GM04504 (cell line): ENCODE data around the gene HES3.
"Not testable (repeated sequence)": the region's sequence is repeated elsewhere in the genome, so short reads cannot be mapped to it uniquely, and the experiment has no call there.

Experiments used
- DNase-seq: peaks from one replicate; pipeline ENCODE4 v3.0.0-alpha.2; 2012; ENCODE audit warnings: low read depth

Gene HES3

DNA sequence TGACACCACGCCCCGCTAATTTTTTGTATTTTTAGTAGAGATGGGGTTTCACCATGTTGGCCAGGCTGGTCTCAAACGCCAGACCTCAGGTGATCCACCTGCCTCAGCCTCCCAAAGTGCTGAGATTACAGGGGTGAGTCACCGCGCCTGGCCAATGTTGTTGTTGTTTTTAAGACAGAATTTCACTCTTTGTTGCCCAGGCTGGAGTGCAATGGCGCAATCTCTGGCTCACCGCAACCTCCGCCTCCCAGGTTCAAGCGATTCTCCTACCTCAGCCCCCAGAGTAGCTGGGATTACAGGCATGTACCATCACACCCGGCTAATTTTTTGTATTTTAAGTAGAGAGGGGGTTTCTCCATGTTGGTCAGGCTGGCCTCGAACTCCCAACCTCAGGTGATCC is 24.3 kb upstream of the HES3 start:
- DNase-seq: not testable (repeated sequence)

DNA sequence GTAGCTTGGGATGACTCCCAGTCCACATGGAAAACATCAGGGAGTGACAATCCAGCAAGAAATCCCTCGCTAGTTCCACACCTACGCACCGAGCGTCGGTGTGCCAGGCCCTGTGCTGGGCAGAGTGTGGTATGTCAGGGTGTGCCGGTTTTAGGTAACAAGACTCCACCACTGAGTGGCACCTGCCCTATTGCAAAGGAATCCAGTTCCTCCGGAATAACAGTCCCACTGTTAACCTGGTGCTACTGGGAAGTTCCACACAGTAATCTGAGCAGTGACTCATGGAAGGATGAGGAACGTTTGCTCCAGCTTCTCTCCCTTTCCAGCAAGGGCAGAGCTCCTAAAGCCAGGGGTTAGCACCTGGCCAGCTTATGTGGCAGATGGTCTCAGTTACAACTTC is 23.7 kb upstream of the HES3 start:
- DNase-seq: no peak

DNA sequence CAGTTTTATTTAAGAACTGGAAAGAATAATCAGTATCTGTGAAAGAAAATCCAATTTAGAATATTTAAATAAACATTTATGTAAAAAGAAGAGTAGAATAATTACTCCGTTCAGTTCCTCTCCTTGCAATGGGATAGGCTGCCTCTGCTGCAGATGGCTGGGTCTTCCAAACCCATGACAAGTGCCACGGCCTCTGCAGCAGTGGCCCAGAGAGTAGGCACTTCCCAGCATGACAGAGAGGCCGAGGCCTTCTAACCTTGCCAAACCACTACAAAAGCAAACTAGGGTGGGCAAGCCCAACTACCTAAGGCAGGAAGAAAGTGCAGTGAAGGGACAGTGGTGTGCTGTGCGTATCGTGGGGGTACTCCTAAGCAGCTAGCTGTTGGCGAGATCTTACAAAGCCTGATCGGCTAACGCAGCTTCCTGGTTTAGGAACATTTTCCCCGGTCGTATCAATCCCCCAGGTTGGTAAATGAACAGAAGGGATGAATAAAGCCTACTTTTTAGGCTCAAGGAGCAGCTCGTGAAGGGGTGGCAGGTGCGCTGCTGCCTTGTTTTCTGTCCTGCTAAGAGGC is 22.7 kb upstream of the HES3 start:
- DNase-seq: no peak

DNA sequence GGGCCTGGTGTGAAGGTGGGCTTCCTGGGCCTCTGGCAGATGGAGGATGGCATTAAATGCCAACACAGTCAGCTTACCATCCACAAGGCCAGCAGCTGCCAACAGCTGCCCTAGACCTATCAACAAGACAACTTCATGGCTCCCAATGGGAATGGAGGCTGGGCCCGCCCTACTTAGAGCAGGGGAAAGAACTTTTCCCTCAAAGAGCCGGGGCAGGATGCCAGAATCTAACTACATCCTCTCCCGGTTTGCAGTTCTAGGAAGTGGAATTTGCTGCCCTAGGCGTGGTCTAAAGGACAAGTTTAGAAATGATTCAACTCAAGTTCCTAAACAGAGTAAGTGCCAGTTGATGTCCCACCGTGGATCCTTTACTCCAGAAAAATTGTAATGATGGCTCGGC is 21.3 kb upstream of the HES3 start:
- no peak for DNase-seq

DNA sequence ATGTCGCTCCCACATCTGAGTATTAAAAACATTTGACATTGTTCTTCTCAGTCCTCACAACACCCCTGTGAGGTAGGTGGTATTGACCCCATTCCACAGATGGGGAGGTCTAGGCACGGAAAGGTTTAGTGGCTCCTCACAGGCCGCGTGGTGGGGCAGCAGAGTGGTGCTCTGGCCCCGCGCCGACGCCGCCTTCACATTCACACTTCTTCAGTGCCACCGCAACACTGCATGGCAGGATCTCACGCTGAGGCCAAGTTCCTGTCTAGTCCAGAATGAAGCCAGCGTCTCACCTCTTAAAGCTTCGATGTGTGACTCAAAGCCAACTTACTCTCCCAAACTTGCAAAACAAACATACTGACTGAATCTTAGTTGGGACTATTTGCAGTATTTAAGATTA is 20.4 kb upstream of the HES3 start:
- no peak for DNase-seq

DNA sequence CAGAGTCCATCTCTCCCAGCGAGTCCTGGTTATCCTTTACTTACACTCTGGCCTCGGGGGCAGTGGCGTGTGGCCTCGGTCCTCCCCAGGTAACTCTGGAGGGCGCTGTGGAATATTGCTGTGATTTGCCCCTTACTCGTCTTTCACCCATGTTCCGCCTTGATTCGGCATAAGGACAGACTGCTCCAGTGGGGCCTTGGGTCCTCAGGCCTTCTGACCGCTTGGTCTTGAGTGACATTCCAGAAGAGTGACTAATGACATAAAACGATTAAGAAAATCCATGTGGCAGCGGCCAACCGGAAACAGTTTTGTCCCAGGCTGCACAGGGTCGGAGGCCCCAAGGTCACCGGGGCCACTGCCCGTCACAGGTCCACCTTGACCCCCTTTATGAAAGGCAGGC is 19.3 kb upstream of the HES3 start:
- no peak for DNase-seq

DNA sequence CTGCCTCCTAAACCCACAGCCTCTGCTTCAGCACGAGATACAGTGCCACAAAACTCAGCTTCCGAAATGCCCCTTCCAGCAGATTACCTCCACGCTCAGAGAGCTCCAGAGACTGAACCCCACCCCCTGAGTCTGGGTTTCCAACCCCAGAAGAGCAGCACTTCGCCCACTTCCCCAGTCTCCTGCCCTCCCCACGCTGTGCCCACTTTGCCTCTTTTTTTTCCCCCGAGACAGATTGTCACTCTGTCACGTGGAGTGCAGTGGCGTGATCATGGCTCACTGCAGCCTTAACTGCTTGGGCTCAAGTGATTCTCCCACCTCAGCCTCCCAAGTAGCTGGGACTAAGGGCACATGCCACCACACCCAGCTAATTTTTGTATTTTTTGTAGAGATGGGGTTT is 18.3 kb upstream of the HES3 start:
- no peak for DNase-seq

DNA sequence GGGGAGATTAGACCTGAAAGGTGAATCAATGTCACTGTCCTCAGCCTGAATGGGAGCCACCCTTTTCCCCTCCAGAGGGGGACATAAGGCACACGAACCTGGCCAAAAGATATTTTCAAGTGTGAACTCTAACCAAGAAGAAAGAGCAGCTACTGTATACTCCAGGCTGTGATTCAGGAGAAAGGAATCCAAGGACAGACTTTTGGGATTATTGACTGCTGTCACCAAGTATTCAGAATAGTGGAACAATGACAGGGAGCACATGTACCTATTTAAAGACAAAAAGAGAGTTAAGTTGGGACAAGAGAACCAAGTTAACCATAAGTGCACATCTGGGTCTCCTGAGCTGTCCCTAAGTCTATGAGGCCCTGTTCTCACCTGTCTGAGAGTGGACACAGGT is 10.6 kb upstream of the HES3 start:
- no peak for DNase-seq

DNA sequence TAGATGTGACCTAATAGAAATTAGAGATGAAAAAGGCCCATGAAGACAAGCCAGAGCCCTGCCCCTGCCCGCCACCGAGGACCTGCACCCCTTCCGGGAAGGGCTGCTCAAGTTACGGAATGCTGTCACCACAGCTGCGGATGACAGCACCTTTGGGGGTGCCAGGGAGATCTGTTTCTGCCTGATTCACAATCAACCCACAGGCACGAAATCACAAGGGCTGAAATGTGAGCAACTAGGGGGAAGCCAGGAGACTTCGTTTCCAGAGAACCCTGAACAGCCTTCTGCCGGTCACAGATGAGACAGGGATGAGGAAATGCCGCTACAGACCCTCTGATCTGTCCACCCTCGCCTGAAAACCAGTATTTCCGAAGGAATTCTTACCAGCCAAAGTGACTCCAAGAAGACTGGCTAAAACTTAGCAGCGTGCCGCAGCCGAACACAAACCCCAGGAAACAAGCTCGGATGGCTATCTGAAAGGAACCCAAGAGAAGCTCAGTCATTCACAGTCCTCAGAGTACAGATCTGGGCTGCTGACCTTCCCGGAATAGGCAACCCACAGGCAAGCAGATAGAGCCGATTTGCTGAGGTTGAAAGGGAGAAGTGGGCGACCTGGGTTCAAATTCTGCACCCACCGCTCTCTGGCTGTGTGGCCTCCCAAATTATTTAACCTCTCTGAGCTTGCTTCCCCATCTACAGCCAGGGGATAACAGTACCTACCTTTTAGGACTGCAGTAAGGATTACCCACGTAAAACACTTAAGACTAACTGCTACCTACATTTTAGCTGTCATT is 9.3 kb upstream of the HES3 start:
- no peak for DNase-seq

DNA sequence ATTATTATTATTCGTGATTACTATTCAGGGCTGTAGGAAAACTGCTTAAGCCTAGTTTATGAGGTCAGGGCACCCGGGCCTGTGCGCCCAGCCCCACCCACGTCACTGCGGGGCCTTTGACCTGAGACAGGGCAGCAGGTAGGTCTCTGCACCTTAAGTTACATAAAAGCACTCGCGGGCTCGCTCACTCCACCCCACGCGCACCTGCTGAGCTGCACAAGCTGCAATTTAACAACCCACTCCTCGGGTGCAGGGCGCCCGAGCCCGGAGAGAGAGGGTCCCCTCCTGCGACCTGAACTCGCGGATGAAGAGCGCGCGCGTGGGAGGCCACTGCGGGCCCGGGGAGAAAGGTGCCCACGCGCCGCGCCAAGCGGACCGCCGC is 8.7 kb upstream of the HES3 start:
- no peak for DNase-seq

DNA sequence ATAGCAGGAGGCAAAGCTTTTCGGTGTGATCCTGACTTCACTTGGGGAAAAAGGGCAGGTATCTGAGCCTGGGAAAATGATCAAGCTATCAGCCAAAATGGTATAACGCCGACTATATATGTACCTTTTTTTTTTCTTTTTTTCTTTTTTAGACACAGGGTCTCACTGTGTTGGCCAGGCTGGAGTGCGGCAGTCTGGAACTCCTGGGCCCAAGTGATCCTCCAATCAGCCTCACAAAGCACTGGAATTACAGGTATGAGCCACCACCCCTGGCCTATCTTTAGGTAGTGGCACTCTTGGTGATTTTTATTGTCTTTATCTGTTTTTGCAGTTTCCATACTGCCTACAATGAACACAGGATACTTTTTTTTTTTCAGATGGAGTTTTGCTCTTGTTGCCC is 6.9 kb upstream of the HES3 start:
- no peak for DNase-seq

DNA sequence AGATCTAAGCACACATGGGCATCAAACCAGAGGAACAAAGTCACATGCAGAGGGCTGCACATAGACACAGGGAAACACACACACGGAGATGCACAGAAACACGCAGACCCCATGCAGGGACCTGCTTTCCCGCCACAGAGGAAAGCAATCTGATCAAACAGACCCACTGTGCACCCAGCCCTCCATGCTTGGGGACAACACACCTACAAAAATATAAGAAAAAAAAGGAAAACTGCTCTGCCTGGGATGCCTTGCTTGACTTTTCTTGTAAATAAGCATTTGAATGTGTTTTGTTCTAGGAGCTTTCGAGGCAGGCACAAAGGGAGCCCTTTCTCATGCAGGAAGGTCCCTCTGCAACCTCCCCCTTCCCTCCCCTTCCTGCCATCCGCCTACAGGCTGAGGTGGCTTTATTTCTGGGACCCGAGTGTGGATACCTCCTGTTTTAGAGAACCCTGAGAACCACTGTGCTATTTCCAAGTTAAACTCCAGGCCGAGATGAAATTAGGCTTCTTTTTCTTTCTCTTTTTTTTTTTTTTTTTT is 4.7 kb upstream of the HES3 start:
- no peak for DNase-seq

DNA sequence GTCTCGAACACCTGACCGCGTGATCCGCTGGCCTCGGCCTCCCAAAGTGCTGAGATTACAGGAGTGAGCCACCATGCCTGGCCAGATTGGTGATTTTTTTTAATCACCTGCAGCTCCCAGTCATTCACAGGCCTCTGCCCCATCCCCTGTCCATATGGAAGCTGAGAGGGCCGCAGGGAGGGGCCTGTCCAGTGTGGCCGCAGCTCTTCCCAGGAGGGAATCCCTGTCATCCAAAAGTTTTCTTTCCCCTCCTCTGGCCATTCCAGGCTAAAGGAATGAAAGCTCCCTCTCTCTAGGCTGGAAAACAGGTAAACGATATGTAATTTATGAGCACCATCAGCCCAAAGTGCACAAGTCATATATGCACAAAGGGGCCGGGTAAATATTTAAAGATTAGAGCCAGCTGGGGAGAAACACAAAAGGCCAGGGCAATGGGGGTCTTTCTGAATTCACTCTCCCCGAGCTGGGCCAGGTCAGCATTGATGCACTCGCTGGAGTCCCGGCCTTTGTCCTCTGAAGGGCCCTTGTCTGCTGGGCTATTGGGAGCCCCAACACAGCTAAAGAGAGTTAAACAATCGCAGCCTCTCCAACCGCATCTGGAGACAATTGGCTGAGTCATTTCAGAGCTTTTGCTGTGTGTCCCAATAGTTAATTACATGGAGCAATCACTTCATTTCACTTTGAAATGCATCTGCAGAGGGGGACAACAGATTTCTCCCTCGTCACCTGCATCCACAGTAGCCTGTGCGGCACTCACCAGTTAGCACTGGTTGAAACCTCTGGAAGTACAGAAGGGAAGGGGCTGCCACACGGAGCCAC is 3.8 kb upstream of the HES3 start:
- DNase-seq: peak; percentile 65

DNA sequence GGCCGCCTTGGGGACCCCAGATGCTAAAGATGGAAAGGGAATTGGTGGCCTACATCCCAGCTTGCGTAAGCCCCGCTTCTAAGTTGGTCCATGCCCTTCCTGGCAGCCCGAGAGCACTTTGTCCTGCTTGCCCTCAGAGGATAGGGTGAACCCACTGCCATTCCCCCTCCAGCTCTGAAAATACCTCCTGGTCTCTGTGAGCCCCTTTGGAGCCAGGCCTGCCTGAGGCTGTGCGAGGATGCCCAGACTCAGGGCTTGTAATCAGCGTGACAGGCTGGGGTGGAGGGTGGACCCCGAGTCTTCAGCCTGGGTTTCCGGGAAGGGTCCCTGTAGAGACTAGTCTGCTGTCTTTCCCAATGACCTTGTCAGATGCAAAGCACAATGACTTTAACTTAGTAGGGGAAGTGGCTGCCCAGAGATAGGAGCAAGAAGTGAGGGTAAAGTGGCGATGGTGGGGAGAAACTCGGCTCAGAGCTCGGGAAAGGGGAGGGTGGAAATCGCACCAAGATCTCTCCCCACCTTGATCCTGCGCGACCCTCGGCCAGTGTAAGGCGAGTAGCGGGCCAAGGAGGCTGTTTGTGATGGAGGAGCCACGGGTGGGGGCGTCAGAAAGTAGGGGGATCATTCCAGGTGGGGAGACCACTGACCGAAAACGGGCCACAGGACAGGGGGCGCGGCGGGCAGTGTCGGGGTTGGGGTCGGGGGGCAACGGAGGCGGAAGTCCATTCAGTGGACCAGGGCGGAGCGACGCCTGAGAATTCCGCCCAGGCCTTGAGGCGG is 2.7 kb upstream of the HES3 start:
- no peak for DNase-seq

DNA sequence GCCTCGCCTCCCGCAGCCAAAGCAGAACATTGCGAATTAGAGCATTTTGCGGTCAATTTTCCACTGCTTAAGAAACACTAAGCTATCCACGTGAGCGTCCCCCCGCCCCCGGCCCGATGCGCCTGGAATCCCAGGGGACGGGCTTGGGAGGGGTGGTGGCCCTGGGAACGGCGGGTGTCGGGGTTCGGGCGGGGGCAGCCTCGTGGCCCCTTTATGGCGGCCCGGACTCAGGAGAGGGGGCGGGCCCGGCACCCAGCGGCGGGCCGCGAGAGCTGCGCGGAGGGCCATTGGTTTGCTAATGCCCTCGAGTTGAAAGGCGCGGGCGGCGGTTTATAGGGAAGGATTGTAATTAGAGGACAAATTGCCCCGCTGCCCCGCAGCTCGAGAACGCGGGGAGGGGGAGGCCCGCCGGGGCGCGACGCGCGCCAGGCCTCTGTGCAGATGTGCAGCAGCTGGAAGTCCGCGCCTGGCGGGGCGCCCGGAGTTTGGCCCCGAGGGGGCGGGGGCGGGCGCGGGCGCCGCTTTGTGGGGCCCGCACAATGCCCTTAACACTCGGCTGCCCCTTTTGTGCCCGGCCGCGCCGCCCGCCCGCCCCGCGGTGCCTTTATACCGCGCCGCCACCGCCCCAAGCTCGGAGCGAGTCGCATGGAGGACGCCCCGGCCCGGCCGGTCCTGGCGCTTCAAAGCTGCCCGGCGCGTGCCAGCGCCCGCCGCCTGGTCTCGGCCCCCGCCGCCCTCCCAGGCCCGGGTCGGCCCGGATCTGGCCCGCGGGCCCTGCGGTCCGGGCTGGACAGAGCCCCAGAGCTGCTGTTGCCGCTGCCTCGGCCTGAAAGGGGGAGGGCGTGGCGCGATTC is 1.9 kb upstream of the HES3 start:
- no peak for DNase-seq

DNA sequence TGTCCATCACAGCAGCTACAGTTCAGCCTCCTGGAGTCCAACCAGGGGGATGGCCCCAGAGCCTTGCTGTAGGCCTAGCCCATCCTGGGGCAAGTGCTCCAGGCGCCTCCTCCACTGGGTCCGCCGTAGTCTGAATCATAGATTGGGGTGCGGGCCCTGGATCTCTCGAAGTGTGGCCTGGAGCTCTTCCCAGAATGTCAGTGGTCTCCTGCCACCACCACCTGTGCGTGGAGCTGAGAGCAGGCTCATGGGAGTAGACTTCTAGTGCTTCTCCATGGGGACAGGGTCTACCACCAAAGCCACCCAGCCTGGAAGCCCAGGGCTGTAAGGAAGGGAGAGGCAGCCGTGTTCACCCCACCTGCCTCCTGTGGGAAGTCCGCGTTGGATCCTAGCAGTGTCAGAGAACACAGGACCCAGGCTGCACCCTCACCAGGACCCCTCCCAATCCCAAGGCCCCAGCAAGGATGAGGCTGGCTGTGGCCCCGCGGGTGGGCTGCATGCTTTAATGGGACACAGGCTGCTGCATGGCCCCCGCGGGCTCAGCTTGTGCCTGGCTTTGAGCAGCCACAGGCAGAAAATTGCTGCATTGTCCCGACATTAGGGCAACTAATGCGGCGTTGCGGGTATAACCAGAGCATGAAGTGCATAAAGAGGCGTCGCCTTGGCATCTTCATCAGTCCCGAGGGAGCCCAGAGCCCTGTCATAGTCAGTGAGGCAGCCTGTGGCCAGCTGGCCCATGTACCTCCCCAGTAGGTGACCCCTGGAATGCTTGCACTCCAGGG is 735 bp upstream of the HES3 start:
- no peak for DNase-seq

DNA sequence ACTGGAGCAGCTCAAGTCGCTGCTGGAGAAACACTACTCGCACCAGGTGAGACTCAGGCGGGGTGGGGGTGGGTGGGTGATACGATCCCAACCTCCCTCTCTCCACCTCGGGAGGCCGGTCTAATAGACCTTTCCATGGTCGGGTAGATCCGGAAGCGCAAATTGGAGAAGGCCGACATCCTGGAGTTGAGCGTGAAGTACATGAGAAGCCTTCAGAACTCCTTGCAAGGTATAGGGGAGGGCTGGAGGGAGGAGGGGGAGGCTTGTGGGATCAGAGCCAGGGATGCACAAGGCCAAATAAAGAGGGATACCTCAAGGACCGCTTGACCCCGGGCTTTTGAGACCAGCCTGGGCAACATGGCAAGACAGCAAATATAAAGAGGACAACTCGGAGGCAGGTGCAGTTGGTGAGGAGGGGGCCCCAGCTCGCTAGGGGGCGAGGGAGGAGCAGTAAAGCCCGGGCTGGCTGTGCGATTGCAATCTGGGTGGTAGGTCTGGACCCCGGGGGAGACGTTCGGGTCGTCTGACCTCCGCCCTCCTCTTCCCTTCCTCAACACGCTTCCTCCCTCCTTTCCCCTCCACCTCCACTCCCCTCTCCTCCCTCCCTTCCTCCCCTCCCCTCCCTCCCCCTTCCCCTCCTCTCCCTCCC is 546 bp downstream of the HES3 start:
- no peak for DNase-seq

DNA sequence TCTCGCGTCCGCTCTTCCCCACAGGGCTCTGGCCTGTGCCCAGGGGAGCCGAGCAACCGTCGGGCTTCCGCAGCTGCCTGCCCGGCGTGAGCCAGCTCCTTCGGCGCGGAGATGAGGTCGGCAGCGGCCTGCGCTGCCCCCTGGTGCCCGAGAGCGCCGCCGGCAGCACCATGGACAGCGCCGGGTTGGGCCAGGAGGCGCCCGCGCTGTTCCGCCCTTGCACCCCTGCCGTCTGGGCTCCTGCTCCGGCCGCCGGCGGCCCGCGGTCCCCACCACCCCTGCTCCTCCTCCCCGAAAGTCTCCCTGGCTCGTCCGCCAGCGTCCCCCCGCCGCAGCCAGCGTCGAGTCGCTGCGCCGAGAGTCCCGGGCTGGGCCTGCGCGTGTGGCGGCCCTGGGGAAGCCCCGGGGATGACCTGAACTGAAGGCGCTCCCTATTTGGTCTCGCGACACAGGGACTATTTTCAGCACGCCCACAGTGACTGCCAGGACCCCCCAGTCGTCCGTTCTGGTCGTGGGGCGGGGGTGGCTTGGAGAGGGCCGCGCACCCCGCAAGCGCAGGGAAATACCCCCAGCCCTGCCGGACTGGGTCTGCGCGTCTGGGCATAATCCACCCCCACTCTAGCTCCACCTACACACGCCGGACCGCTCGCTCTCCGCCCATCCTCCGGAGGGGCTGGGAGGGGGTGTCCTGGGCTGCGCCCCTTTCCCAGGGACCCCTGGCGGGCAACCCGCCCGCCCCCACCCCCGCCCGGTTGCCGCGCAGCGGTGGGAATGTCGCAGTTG is 1.3 kb downstream of the HES3 start:
- DNase-seq: no peak

DNA sequence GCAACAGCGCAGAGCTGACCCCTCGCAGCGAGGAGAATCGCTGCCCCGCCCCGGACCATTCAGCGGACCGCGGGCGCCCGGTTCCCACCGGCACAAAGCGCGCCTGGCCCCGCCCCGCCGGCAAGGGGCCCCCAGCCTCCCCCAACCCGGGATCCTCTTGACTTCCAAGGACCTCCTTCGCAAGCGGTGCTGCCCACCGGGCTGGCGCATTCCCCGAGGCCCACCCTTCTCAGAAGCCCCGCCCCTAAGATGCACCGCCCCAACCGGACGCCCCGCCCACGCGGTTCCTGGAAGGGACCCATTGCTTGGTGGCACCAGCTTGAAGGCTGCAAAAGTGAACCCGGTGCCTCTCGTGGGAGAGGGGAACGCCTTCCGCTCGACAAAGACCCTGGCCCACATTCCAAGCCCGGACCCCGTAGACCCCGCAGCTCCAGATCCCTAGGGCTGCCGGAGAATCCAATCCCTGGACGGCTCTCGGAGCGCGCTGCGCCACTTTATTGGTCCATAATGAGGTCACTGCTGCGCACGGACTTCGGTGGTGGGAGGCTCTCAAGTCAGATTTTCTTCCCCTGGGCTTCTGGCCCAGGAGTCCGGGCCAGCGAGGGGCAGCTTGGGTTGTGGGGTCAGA is 2.0 kb downstream of the HES3 start:
- DNase-seq: no peak
